Ovary (tissue), 9 donors: ENCODE measurements around the gene ANKRD42. TPM values are rescaled to one million over a fixed set of nuclear protein-coding genes. Genes with fewer than 3 reads are reported as not detected.

ENCODE experiments used
- DNase-seq, 5 donors: peaks; one replicate each; pipeline ENCODE4 v3.0.0-alpha.2; 2019 to 2020
- H3K27ac ChIP-seq, 2 donors: fragments of 200-600 bp; one replicate each; pipeline versions ENCODE4 v1.5.1 to v1.8.0; 2019 to 2022
- H3K27me3 ChIP-seq: fragments of 200-600 bp; one replicate; pipeline ENCODE4 v1.8.0; 2022
- H3K36me3 ChIP-seq: fragments of 200-600 bp; sonication (generic); one replicate; pipeline ENCODE4 v1.5.1; 2019
- H3K4me1 ChIP-seq: one replicate; pipeline ENCODE4 v1.8.1; 2013; ENCODE audit warnings: mild to moderate bottlenecking, moderate library complexity; ENCODE audit not compliant: insufficient read depth
- H3K4me3 ChIP-seq: fragments of 200-600 bp; sonication (generic); one replicate; pipeline ENCODE4 v1.5.1; 2017
- H3K9me3 ChIP-seq, 2 donors: fragments of 200-600 bp in 1 of 2; sonication (generic) in 1 of 2; one replicate each; pipeline versions ENCODE4 v1.5.1 to v1.8.1; 2013 to 2019; ENCODE audit warnings: mild to moderate bottlenecking in 1 of 2, moderate library complexity in 1 of 2
- EP300 ChIP-seq: sonication (generic); formaldehyde crosslinking; IDR thresholded peaks from one replicate; pipeline ENCODE4 v1.6.1; 2017; ENCODE audit warnings: antibody characterized with exemption
- POLR2A ChIP-seq: fragments of 450-650 bp; IDR thresholded peaks from one replicate; pipeline ENCODE4 v1.6.1; 2017; ENCODE audit warnings: antibody characterized with exemption, mild to moderate bottlenecking, moderate library complexity
- WGBS, 3 donors: extraction: QIAGEN DNeasy Blood & Tissue Kit in 1 of 3; methylation state at CpG; one replicate each; pipeline versions ENCODE4 v1.1.5 to v1.1.7; 2013 to 2017; 5-methylcytosine and 5-hydroxymethylcytosine counted together
- intact Hi-C, 4 donors: fragments of 100-400 bp; cut with DNase I; formaldehyde crosslinking; loops; one replicate each; pipeline versions ENCODE4 v1.11.0 to v1.15.1; 2022 to 2023
- polyA plus RNA-seq, 2 donors: library from polyadenylated mRNA; stranded (reverse); fragments of 200-250 nt in 1 of 2; fragments of 350-450 nt in 1 of 2; fragmentation: Illumina TruSeq in 1 of 2; extraction: RNeasy Lipid Tissue Mini Kit (QIAGEN cat#74804) in 1 of 2; gene quantifications; one replicate each; pipeline ENCODE4 v1.2.3, GENCODE V29; 2013 to 2014
- total RNA-seq, 7 donors: library from RNA; depleted of rRNA in 2 of 7; stranded (reverse); fragments of >200 nt in 2 of 7; fragmentation: NEBNext Ultra II Directional in 3 of 7; extraction: Animal tissue kit (Norgen Biotek cat#: 25700) in 3 of 7; gene quantifications; one replicate each; pipeline versions ENCODE4 v1.1.0 to v1.2.4, GENCODE V29; 2016 to 2023
- TF ChIP-seq, protein P1 (sequence below), 3 donors: fragments of 450-650 bp in 2 of 3; fragments of 200-600 bp in 1 of 3; IDR thresholded peaks; one replicate each; pipeline versions ENCODE4 v1.5.1 to v1.8.0; 2016 to 2022; ENCODE audit warnings: antibody characterized with exemption in 3 of 3, mild to moderate bottlenecking in 1 of 3
- donor health status: DM: no; HTN: no; CAD: no; lungs with moderate emphysema.
- donor health status: DM: no; HTN: no; CAD: no.
- donor health status: Bipolar disorder and iron deficiency.
- donor health status: DM: yes; HTN: yes; CAD: no.
- donor health status: DM: no; HTN: no; CAD: no.
- donor health status: DM: yes; HTN: yes; CAD: no.

The ANKRD42 gene
- total and polyA plus RNA-seq, 9 donors = 5.6 to 21.7 (median 14.0) TPM

DNA sequence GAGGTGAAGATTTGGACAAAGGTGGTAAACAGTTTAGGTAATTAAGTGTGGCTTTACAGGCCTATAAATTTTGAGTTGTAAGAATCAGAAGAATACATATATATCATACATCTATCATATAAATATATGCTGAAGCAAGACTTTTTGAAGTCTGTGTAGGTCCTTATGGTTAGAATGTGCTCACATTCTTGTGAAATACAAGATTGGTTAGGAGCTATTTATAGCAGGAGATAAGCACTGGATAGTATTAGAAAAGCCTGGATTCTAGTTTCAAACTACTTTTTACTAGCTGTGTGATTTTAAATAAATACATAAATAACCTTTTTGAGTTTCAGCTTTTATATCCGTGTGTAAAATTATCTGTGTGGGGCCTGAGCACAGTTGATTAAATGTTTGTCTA, 42.3 kb downstream of the ANKRD42 start:
- DNase-seq = no peak
- WGBS, 3 donors = 6 to 15% (median 11%) methylated on average over 1 of the region's 1 CpG
- intact Hi-C loops = no loop called here
- TF ChIP-seq EP300 = no peak
- TF ChIP-seq, protein P1, sequence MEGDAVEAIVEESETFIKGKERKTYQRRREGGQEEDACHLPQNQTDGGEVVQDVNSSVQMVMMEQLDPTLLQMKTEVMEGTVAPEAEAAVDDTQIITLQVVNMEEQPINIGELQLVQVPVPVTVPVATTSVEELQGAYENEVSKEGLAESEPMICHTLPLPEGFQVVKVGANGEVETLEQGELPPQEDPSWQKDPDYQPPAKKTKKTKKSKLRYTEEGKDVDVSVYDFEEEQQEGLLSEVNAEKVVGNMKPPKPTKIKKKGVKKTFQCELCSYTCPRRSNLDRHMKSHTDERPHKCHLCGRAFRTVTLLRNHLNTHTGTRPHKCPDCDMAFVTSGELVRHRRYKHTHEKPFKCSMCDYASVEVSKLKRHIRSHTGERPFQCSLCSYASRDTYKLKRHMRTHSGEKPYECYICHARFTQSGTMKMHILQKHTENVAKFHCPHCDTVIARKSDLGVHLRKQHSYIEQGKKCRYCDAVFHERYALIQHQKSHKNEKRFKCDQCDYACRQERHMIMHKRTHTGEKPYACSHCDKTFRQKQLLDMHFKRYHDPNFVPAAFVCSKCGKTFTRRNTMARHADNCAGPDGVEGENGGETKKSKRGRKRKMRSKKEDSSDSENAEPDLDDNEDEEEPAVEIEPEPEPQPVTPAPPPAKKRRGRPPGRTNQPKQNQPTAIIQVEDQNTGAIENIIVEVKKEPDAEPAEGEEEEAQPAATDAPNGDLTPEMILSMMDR (IDR thresholded peaks at IDR 0.05) = no peak
- no peak for TF ChIP-seq POLR2A
- H3K4me3 ChIP-seq = no peak overlapping the region
- no peaks in the 10 kb centered on the region for H3K27me3 ChIP-seq
- H3K36me3 ChIP-seq = no peaks in the 10 kb centered on the region
- no peaks in the 10 kb centered on the region for H3K4me1 ChIP-seq
- H3K9me3 ChIP-seq = no peaks in the 10 kb centered on the region
- no peak overlapping the region for H3K27ac ChIP-seq

DNA sequence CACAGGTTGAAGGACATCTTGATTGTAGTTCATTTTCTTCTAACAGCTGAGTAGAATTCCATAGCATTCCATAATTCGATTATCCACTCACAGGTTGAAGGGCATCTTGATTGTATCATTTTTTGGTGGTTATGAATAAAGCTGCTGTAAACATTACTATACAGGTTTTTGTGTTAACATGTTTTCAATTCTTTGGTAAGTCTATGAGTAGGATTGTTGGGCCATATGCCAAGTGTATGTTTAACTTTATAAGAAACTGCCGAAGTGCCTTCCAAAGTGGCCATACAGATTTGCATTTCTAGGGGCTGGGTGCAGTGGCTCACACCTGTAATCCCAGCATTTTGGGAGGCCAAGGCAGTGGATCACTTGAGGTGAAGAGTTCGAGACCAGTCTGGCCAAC, 44.6 kb downstream of the ANKRD42 start:
- intact Hi-C loops = no loop called here
- no peaks in the 10 kb centered on the region for H3K36me3 ChIP-seq
- TF ChIP-seq, protein P1 (IDR thresholded peaks at IDR 0.05) = no peak
- TF ChIP-seq EP300 = no peak
- no peak for DNase-seq
- no peaks in the 10 kb centered on the region for H3K27me3 ChIP-seq
- no peaks in the 10 kb centered on the region for H3K4me1 ChIP-seq
- no peak overlapping the region for H3K27ac ChIP-seq
- H3K9me3 ChIP-seq = no peaks in the 10 kb centered on the region
- no peak overlapping the region for H3K4me3 ChIP-seq
- 69 to 84% (median 72%) methylated on average over 3 of the region's 3 CpGs for WGBS, 3 donors

DNA sequence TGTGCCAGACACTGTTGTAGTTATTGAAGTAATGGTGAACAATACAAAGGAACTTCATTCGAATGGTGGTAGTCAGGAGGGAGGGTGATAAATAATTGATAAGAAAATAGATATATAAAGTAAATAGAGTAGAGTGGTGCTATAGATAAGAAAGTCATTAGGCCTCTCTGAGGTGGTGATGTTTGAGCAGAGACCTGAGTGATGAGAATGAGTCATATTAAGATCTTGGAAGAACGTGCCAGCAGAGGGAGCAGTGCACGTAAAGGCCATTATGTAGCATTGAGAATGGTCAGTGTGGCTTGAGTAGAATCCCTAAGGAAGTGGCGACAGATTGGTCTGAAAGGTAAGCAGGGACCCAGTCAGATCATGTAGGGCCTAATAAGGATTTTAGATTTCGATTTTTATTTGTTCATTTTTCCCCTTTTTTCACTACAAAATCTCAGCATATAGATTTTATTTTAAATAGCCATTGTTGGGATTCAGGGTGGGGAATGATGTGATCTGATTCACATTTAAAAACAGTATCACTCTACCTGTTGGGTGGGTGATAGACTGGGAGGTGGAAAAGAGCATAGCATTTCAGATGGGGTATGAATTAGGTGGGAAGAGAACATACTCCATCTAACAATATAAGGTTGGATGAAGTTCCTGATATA, 47.9 kb downstream of the ANKRD42 start:
- peak in 3 of 5 donors; percentile 14 to 49 (median 28) for DNase-seq
- H3K27me3 ChIP-seq = no peaks in the 10 kb centered on the region
- H3K4me3 ChIP-seq = no peak overlapping the region
- H3K27ac ChIP-seq = no peak overlapping the region
- no peaks in the 10 kb centered on the region for H3K36me3 ChIP-seq
- no peaks in the 10 kb centered on the region for H3K4me1 ChIP-seq
- no peak for TF ChIP-seq POLR2A
- TF ChIP-seq, protein P1 (IDR thresholded peaks at IDR 0.05) = peak in 1 of 3 donors; percentile 20
- TF ChIP-seq EP300 = no peak
- intact Hi-C loops = loop anchor here in 1 of 4 donors (5.0 to 10.0 kb wide), 2 partner anchors 47 to 334 kb away; partner anchors contain the start of gene ANKRD42
- H3K9me3 ChIP-seq = no peaks in the 10 kb centered on the region
- WGBS, 3 donors = 18 to 28% (median 28%) methylated on average over 5 of the region's 5 CpGs

DNA sequence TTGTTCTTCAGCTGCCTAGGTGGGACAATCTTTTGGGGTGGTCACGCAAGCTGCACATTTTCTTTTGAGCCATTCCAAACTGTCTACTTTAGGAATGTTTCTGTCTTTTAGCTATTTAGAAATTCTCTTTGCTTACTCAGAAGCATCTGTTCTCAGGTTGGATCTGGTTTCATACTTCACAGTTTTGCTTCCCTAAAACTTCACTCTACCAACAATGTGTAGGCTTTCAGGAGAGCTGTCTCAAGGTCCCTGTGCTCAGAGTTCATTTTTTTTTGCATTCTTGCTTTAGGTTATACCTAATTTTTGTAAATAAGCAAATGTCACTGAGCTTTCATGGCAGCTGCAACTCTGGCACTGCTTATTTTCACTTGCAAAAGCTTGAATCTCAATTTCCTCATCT, 55.9 kb downstream of the ANKRD42 start:
- H3K9me3 ChIP-seq = no peaks in the 10 kb centered on the region
- no peaks in the 10 kb centered on the region for H3K27me3 ChIP-seq
- no peaks in the 10 kb centered on the region for H3K4me1 ChIP-seq
- no peak overlapping the region for H3K4me3 ChIP-seq
- intact Hi-C loops = loop anchor here in 2 of 4 donors (5.0 to 10.0 kb wide), 2 partner anchors 55 to 342 kb away; partner anchors contain the start of gene ANKRD42 (in 1 of the 2)
- H3K27ac ChIP-seq = no peak overlapping the region
- H3K36me3 ChIP-seq = no peaks in the 10 kb centered on the region
- no peak for DNase-seq
- TF ChIP-seq, protein P1 (IDR thresholded peaks at IDR 0.05) = no peak
- TF ChIP-seq EP300 (no peak), POLR2A (no peak)
- 82 to 92% (median 88%) methylated on average over 1 of the region's 1 CpG for WGBS, 3 donors
